ENCODE data around the gene NFATC2.
"Not testable (repeated sequence)": the region's sequence is repeated elsewhere in the genome, so short reads cannot be mapped to it uniquely, and the experiment has no call there.

Gene NFATC2

DNA sequence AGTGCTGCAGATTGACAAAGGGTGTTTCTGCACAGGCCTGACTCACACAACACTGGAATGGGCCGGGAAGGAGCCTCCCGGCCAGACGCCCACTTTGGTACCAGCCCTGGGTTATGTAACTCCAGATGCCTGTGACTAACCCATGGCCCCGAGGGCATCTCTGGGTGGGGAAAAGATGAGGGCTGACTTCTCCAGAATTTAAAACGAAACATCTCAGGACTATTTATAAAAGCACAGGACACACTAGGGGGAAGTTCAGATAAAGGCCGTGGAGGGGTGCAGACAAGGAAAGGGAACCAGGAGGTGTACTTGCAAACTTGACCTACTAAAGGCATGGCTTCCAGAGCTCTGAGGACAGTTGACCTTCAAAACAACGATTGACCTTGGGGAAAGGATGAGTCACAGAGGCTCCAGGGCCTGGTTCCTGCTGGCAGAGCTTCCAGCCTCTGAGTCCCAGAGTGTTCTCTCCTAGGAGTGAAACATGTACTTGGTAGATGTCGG, 196.9 kb downstream of the NFATC2 start:
- no peak for DNase-seq (ENCODE audit: extremely low read depth in 1 of 2, low read depth in 1 of 2)

DNA sequence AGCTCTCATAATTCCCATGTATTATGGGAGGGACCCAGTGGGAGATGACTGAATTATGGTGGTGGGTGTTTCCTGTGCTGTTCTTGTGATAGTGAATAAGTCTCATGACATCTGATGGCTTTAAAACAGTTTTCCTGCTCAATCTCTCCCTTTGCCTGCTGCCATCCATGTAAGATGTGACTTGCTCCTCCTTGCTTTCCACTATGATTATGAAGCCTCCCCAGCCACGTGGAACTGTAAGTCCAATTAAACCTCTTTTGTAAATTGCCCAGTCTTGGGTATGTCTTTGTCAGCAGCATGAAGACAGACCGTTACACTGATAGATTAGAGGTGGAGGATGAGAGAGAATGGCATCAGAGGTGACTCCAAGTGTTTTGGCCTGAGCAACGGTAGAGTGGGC, 198.7 kb downstream of the NFATC2 start:
- not testable (repeated sequence) for DNase-seq (ENCODE audit: extremely low read depth in 1 of 2, low read depth in 1 of 2)

DNA sequence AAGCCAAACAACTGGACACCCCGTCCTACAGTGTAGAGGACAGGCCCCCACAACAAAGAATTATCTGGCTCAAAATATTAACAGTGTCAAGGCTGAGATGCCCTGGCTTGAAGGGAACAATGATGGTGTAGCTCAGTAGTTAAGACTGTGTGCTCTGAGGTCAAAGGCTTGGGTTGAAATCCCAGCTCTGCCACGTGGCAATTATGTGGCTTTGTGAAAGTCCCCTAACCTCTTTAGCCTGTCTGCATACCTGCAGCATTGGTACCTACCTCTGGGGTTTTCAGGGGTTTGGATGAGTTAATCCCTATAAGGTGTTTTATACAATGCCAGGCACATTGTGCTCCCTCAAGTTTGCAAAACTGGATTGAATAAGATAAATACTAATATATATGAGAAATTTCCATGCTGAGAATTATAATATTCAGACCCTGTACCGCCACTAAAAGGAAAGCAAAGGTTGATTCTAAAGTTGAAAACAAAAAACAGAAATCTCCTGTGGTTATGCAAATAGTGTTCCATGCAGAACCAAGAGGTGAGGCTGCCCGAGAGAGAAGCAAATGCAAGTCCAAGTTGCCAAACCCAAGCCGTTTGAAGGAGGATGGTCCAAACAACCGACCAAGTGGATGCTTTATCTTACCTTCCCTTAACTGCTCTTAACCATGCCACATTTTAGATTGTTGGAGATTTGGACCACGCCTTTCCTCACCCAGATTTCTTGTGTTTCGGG, 199.8 kb downstream of the NFATC2 start:
- no peak for DNase-seq (ENCODE audit: extremely low read depth in 1 of 2, low read depth in 1 of 2)

DNA sequence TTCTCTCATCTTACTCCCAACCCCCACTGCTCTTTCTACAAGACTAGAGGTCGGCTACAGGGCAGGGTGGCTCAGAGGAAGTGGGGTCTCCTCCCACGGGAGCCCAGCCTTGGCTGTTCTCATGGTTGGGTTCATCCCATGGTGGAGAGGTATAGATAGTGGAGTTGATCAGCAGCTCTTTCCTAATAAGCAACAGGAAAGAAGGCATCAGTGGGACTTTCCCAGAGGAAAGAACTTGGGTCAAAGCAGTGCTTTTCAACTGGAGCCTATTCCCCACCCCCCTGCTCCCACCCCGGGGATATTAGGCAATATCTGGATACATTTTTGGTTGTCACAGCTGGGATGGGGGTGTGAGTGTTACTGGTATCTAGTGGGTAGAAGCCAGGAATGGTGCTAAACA, 200.9 kb downstream of the NFATC2 start:
- no peak for DNase-seq (ENCODE audit: extremely low read depth in 1 of 2, low read depth in 1 of 2)

DNA sequence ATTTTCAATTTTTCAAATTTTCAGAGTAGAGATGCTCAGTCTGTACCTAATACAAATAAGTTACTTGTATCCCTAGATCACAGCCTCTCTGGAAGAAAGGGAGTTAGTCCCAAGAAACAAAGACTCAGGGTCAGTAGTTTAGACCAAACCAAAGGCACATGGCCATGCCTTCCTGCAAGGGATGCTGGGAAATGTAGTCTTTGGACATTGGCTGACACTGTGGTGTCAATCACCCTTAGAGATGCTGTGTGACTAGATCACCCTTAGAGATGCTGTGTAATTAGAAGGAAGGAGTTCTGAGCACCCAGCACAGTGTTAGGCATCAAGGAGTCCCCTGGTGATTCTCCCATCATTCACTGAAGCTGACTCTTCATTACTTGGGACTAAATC, 202.1 kb downstream of the NFATC2 start:
- no peak for DNase-seq (ENCODE audit: extremely low read depth in 1 of 2, low read depth in 1 of 2)

DNA sequence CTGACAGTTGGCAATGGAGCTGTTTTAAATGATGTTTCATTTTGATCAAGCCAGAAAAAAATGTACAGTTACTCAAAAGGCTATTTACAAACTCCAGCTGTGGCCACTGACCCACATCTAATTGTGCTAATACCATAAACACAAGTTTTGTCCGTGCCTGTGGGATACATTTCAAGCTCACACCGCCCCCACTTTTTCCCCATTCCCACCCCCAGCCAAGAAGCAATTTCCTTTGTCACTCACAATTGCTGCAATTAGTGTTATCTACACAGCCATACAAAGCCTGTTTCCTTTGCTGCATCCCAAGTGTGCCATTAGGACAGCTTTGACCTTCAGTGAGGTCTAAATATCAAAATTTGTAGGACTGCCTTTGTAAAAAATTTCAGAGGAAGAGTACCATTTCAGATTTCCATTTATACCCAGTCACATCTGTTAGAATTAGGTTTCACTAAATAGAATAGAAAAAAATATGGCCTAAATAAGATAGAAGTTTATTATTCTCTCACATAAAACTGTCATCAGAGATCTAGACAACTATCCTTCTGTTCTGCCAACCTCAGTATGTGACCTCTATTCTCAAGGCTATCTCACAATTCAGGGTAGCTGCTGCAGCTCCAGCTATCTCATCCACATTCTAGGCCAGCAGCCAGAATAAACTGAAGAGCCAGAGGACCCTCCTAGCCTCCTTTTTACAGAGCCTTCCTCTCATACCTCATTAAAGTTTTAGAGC, 202.6 kb downstream of the NFATC2 start:
- no peak for DNase-seq (ENCODE audit: extremely low read depth in 1 of 2, low read depth in 1 of 2)

DNA sequence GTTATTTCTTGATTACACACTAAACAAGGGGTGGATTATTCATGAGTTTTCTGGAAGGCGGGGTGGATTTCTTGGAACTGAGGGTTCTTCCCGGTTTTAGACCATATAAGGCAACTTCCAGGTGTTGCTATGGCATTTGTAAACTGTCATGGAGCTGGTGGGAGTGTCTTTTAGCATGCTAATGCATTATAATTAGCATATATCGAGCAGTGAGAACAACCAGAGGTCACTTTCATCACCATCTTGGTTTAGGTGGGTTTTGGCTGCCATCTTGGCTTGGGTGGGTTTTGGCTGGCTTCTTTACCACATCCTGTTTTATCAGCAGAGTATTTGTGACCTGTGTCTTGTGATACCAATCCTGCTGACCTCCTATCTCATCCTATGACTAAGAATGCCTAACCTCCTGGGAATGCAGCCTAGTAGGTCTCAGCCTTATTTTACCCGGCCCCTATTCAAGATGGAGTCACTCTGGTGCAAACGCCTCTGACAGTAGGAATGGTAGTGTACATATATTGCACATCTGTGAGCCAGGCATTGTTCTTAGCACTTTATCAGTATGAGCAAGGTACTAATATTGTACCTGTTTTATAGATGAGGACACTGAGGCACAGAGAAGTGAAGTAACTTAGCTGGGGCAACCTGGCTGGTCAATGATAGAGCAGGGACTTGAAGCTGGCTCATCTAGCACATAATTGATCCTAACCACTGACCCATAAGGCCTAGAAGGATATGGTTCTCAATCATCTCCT, 203.7 kb downstream of the NFATC2 start:
- no peak for DNase-seq (ENCODE audit: extremely low read depth in 1 of 2, low read depth in 1 of 2)

DNA sequence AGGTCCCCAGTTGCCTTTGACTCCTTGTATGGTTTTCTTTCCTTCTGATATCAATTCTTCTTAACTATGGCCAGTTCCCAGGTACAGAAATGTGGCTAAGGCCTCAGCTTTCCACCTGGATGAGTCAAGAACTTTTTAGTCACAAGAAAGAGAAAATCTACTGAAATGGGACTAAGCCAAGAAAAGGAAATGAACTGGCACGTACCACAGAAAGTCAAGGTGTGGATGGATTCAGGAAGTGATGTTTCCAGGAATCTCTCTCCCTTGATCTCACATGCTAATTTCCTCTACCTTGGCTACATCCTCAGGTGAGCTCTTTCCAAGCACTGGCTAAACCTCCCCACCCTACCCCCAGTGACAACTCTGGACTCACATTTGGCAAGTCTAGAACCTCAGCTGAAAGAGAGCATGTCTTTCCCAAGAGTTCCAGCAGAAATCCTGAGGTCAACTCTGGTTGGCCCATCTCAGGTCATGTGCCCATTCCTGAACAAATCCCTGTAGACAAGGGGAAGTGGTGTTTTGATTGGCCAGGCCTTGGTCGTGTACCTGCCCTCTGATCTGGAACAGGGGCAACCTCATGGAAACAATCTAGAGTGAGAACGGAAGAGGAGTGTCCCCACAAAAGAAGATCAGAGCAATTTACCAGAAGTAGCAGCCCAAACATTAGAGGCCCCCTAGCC, 205.3 kb downstream of the NFATC2 start:
- DNase-seq (ENCODE audit: extremely low read depth in 1 of 2, low read depth in 1 of 2), result no peak
